A172 (cell line): ENCODE measurements around the gene GALNT12. TPM values are rescaled to one million over a fixed set of nuclear protein-coding genes. Genes with fewer than 3 reads are reported as not detected.

Experiments used
- DNase-seq: peaks from one replicate; pipeline ENCODE4 v3.0.0-alpha.2; 2015; ENCODE audit warnings: low spot score
- total RNA-seq: library from RNA; depleted of rRNA; stranded (reverse); fragments of >200 nt; shearing (Covaris generic); gene quantifications from 2 replicates; pipeline ENCODE4 v1.2.3, GENCODE V29; 2014

The GALNT12 gene
- total RNA-seq, 1 experiment from 2014 or later: 5.4 TPM

GRCh38 chr9:98783518-98784226 is 23.8 kb upstream of the GALNT12 start:
- no peak for DNase-seq

- no peak for DNase-seq
Measured at GRCh38 chr9:98784831-98785806, 22.4 kb upstream of the GALNT12 start.

- DNase-seq: no peak
Measured at GRCh38 chr9:98786750-98787510, 20.5 kb upstream of the GALNT12 start.

GRCh38 chr9:98787766-98788335 is 19.6 kb upstream of the GALNT12 start:
- no peak for DNase-seq

GRCh38 chr9:98789483-98790133 is 17.9 kb upstream of the GALNT12 start:
- DNase-seq: no peak

GRCh38 chr9:98790134-98790841 is 17.2 kb upstream of the GALNT12 start:
- peak; percentile 69 for DNase-seq

GRCh38 chr9:98790842-98791607 is 16.4 kb upstream of the GALNT12 start:
- DNase-seq: peak; percentile 98

- no peak for DNase-seq
Measured at GRCh38 chr9:98791608-98792490, 15.6 kb upstream of the GALNT12 start.

- no peak for DNase-seq
Measured at GRCh38 chr9:98793031-98793430, 14.4 kb upstream of the GALNT12 start.

- no peak for DNase-seq
Measured at GRCh38 chr9:98794802-98795201, 12.7 kb upstream of the GALNT12 start.

- DNase-seq: no peak
Measured at GRCh38 chr9:98795295-98795955, 12.0 kb upstream of the GALNT12 start.

- DNase-seq: no peak
Measured at GRCh38 chr9:98795970-98796363, 11.5 kb upstream of the GALNT12 start.

- peak; percentile 40 for DNase-seq
Measured at GRCh38 chr9:98796364-98797101, 10.9 kb upstream of the GALNT12 start, which contains the start of gene ANKS6. Gene ANKS6, minus strand, starts transcription at chr9:98796555. Its CDS starts 64 bp downstream, at chr9:98796491.

- DNase-seq: no peak
Measured at GRCh38 chr9:98797491-98797890, 10.0 kb upstream of the GALNT12 start.

- DNase-seq: no peak
Measured at GRCh38 chr9:98798254-98798653, 9.2 kb upstream of the GALNT12 start.

GRCh38 chr9:98801561-98801960 is 5.9 kb upstream of the GALNT12 start:
- DNase-seq: no peak

- DNase-seq: no peak
Measured at GRCh38 chr9:98801969-98802371, 5.5 kb upstream of the GALNT12 start.
